OCI-LY1 (cell line): Measurements from ENCODE around the gene TTC33.

Experiments used
- H2AFZ ChIP-seq: fragments of 200-600 bp; sonication (generic), shearing (Covaris generic); 2 replicates; pipeline ENCODE4 v1.6.0; 2014; ENCODE audit warnings: antibody characterized with exemption, mild to moderate bottlenecking, low read length
- H3F3A ChIP-seq: fragments of 200-600 bp; sonication (generic), shearing (Covaris generic); 2 replicates; pipeline ENCODE4 v1.6.0; 2014; ENCODE audit warnings: mild to moderate bottlenecking, antibody characterized with exemption, low read length, moderate library complexity; ENCODE audit not compliant: insufficient read depth
- H3K27ac ChIP-seq: fragments of 200-600 bp; sonication (generic); 2 replicates; pipeline ENCODE4 v1.5.1; 2014; ENCODE audit warnings: low read length, mixed run types, mild to moderate bottlenecking, low read depth; ENCODE audit not compliant: poor library complexity, severe bottlenecking
- H3K27me3 ChIP-seq: fragments of 200-600 bp; sonication (generic); 2 replicates; pipeline ENCODE4 v1.6.0; 2014; ENCODE audit warnings: antibody characterized with exemption, mild to moderate bottlenecking, low read length, moderate library complexity; ENCODE audit not compliant: insufficient read depth
- H3K36me3 ChIP-seq: fragments of 200-600 bp; sonication (generic); 2 replicates; pipeline ENCODE4 v1.6.1; 2014; ENCODE audit warnings: mild to moderate bottlenecking, antibody characterized with exemption, low read length, moderate library complexity, mixed read lengths; ENCODE audit not compliant: insufficient read depth
- H3K4me1 ChIP-seq: fragments of 200-600 bp; sonication (generic); 2 replicates; pipeline ENCODE4 v1.5.1; 2014; ENCODE audit warnings: mild to moderate bottlenecking, low read length, moderate library complexity; ENCODE audit not compliant: insufficient read depth, severe bottlenecking
- H3K4me2 ChIP-seq: fragments of 200-600 bp; sonication (generic), shearing (Covaris generic); 2 replicates; pipeline ENCODE4 v1.6.1; 2014; ENCODE audit warnings: low read length
- H3K4me3 ChIP-seq: fragments of 200-600 bp; sonication (generic); 2 replicates; pipeline ENCODE4 v1.5.1; 2014; ENCODE audit warnings: low read length, low read depth, mild to moderate bottlenecking, mixed read lengths; ENCODE audit not compliant: poor library complexity, severe bottlenecking
- H3K79me2 ChIP-seq: fragments of 200-600 bp; shearing (Covaris generic); 2 replicates; pipeline ENCODE4 v1.6.1; 2016; ENCODE audit warnings: mixed run types, low read length, mixed read lengths; ENCODE audit not compliant: insufficient read depth
- H3K9ac ChIP-seq: fragments of 200-600 bp; sonication (generic), shearing (Covaris generic); 2 replicates; pipeline ENCODE4 v1.6.1; 2014; ENCODE audit warnings: mild to moderate bottlenecking, low read length, mixed read lengths
- H3K9me2 ChIP-seq: fragments of 200-600 bp; sonication (generic), shearing (Covaris generic); 2 replicates; pipeline ENCODE4 v1.6.1; 2014; ENCODE audit warnings: low read depth, mild to moderate bottlenecking, low read length, mixed read lengths
- H3K9me3 ChIP-seq: fragments of 200-600 bp; shearing (Covaris generic); 2 replicates; pipeline ENCODE4 v1.6.1; 2014; ENCODE audit warnings: low read length, mixed read lengths
- H4K20me1 ChIP-seq: fragments of 200-600 bp; sonication (generic), shearing (Covaris generic); 2 replicates; pipeline ENCODE4 v1.6.0; 2016; ENCODE audit warnings: mild to moderate bottlenecking, low read length; ENCODE audit not compliant: insufficient read depth
- EZH2 ChIP-seq: fragments of 200-600 bp; sonication (generic), shearing (Covaris generic); IDR thresholded peaks from 2 replicates; pipeline ENCODE4 v1.8.0; 2017; ENCODE audit warnings: borderline replicate concordance, mixed run types, mild to moderate bottlenecking, antibody characterized with exemption, low read length, moderate library complexity, mixed read lengths
- TF ChIP-seq, protein P1 (sequence below): fragments of 200-600 bp; sonication (generic), shearing (Covaris generic); IDR thresholded peaks from 2 replicates; pipeline ENCODE4 v1.5.1; 2017; ENCODE audit warnings: mild to moderate bottlenecking, antibody characterized with exemption, low read length, moderate library complexity, mixed read lengths

TTC33 gene

DNA sequence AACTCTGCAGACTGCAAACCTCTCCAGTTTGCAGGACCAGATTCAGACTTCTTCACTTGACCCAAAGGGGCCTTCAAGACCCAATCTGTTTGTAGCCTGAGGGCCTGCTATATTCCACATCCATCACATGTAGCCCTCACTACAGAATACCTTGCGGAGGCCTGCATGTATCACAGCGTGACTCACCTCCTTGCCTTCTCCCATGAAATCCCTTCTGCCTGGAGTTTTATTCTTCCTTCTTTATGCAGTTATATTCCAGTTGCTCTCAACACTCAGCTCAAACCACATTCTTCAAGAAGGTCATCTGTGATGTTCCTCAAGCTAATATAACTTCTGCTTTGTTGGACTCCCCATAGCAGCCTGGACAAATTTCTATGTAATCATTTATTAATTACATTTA, 274.5 kb downstream of the TTC33 start:
- no peaks in the 10 kb centered on the region for H3K36me3 ChIP-seq

DNA sequence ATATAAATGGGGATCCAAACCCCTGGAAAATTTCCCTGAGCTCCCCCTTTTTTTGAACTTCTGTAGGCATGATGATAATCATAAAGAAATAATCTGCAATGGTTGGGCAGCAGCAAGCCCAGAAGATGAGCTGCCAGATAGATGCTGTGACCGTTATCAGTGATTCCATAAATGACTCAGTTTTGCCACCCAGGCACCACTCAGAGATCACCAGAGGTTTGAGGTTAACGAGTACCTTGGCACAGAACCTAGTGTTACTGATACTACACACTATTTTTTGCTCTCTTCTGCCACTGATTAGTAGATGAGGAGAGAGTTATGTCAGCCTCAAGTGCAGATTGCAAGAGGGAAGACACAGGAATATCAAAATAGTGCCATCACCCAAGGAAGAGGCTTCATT, 275.4 kb downstream of the TTC33 start:
- H3K9me2 ChIP-seq = no peaks in the 10 kb centered on the region
- peaks cover 29% of the 10 kb centered on the region for H3K4me1 ChIP-seq
- H3K79me2 ChIP-seq = no peaks in the 10 kb centered on the region
- no peaks in the 10 kb centered on the region for H3K36me3 ChIP-seq
- no peak overlapping the region for H3K27ac ChIP-seq
- H3K27me3 ChIP-seq = no peaks in the 10 kb centered on the region
- H3K4me2 ChIP-seq = no peak overlapping the region
- no peaks in the 10 kb centered on the region for H3F3A ChIP-seq
- no peaks in the 10 kb centered on the region for H3K9me3 ChIP-seq
- TF ChIP-seq, protein P1, sequence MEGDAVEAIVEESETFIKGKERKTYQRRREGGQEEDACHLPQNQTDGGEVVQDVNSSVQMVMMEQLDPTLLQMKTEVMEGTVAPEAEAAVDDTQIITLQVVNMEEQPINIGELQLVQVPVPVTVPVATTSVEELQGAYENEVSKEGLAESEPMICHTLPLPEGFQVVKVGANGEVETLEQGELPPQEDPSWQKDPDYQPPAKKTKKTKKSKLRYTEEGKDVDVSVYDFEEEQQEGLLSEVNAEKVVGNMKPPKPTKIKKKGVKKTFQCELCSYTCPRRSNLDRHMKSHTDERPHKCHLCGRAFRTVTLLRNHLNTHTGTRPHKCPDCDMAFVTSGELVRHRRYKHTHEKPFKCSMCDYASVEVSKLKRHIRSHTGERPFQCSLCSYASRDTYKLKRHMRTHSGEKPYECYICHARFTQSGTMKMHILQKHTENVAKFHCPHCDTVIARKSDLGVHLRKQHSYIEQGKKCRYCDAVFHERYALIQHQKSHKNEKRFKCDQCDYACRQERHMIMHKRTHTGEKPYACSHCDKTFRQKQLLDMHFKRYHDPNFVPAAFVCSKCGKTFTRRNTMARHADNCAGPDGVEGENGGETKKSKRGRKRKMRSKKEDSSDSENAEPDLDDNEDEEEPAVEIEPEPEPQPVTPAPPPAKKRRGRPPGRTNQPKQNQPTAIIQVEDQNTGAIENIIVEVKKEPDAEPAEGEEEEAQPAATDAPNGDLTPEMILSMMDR = no peak
- TF ChIP-seq EZH2 = no peak
- no peak overlapping the region for H3K9ac ChIP-seq
- no peak overlapping the region for H2AFZ ChIP-seq
- no peaks in the 10 kb centered on the region for H4K20me1 ChIP-seq
- H3K4me3 ChIP-seq = no peak overlapping the region

More for the DNA sequence above, 274.5 kb downstream of the TTC33 start:
- Histone ChIP-seq H3K4me2 (no peak overlapping the region), H3K9me2 (no peaks in the 10 kb centered on the region), H3K79me2 (no peaks in the 10 kb centered on the region), H3K9me3 (no peaks in the 10 kb centered on the region), H3K27ac (no peak overlapping the region), H3K4me1 (peaks cover 37% of the 10 kb centered on the region), H3K27me3 (no peaks in the 10 kb centered on the region), H3F3A (no peaks in the 10 kb centered on the region), H3K4me3 (no peak overlapping the region), H2AFZ (no peak overlapping the region), H4K20me1 (no peaks in the 10 kb centered on the region), H3K9ac (no peak overlapping the region)
- TF ChIP-seq, protein P1 = no peak
- no peak for TF ChIP-seq EZH2

DNA sequence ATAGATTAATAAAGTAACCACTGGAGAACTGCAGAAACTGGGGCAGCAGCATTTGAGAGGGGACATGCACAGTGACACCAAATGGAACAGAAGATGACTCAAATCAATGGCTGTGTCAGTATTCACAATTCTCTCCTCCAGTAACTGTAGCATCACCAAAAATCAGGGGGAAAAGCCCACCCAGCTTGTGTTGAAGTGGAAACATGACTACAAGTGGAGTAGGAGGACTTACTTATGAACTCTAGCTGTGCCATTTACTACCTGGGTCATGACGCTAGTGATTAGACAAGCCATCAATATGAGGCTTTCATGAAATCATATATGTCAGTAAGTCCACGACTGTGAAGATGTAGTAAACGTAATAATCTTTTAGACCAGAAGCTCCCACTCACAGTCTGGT, 275.8 kb downstream of the TTC33 start:
- Histone ChIP-seq H3K79me2 (no peaks in the 10 kb centered on the region), H3K27me3 (no peaks in the 10 kb centered on the region), H3K9me2 (no peaks in the 10 kb centered on the region), H3K4me1 (peaks cover 24% of the 10 kb centered on the region), H3K9ac (no peak overlapping the region), H3K4me3 (no peak overlapping the region), H3K36me3 (no peaks in the 10 kb centered on the region), H2AFZ (no peak overlapping the region), H3K4me2 (no peak overlapping the region), H3K9me3 (no peaks in the 10 kb centered on the region), H3F3A (no peaks in the 10 kb centered on the region), H3K27ac (no peak overlapping the region), H4K20me1 (no peaks in the 10 kb centered on the region)
- TF ChIP-seq, protein P1 = no peak
- TF ChIP-seq EZH2 = no peak
